GM21390 (cell line): ENCODE data around the gene ZNF519.
A peak's percentile ranks its signal among the peaks of the same experiment; 100 is the strongest.
"Not testable (repeated sequence)": the region's sequence is repeated elsewhere in the genome, so short reads cannot be mapped to it uniquely, and the experiment has no call there.

ENCODE experiments used
- ATAC-seq: cut with Tn5 transposase; IDR thresholded peaks from one replicate; pipeline ENCODE4 v1.9.1; 2021; ENCODE audit not compliant: unreplicated experiment

ZNF519 gene

DNA sequence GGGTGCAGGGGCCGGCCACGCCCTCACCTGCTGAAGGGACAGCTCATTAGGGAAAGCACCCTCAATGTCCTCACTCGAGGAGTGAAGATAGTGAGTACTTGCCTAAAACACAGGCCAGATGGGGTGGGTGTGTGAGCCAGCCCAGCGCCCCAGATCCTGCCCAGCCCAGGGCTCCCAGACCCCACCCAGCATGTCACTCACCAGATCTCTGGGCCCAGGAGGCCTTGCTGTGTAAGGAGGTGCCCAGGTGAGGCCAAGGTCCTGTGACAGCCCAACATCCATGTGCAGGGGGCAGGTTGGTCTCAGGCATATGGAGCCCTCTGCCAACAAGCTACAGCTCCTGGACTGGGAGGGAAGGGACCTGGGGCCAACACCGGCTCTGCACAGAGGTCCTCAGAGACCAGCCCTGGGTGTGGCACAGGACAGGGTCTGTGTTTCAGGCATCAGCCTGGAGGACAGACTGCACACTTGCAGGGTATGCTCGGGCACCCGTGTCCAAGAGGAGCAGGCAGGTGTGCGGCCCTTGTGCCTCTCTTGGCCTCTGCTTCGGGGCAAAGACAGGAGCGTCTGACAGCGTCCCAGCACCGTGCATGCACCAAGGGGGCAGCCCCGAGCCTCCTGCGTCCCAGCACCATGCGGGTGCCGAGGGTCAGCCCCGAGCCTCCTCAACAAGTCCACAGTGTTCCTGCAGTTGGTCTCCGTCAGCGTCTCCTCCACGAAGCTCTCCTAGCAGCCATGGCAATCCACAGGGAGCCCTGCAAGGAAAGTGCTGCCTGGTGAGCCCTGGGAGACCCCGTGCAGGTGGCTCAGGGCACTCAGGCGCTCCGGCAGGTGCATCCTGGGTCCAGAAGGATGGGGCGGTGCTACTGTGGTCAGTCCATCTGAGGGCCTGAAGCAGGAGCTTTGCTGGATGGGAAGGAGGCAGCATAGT is 16.0 kb upstream of the ZNF519 start:
- not testable (repeated sequence) for ATAC-seq

DNA sequence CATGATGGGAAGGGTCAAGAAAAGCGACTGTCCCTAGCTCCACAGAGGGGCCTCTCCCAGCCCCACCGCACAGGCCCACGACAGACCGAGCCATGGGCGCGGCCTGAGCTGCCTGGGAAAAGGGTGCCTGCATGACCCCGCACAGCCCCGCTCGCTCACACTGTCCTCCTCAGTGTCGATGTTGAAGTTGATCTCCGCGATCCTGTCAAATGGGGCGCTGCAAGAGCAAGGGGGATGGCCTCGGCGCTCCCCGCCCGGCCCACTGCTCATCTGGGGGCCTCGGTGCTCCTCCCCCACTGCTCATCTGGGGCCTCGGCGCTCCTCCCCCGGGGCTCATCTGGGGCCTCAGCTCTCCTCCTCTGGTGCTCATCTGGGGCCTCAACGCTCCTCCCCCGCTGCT is 14.5 kb upstream of the ZNF519 start:
- not testable (repeated sequence) for ATAC-seq

DNA sequence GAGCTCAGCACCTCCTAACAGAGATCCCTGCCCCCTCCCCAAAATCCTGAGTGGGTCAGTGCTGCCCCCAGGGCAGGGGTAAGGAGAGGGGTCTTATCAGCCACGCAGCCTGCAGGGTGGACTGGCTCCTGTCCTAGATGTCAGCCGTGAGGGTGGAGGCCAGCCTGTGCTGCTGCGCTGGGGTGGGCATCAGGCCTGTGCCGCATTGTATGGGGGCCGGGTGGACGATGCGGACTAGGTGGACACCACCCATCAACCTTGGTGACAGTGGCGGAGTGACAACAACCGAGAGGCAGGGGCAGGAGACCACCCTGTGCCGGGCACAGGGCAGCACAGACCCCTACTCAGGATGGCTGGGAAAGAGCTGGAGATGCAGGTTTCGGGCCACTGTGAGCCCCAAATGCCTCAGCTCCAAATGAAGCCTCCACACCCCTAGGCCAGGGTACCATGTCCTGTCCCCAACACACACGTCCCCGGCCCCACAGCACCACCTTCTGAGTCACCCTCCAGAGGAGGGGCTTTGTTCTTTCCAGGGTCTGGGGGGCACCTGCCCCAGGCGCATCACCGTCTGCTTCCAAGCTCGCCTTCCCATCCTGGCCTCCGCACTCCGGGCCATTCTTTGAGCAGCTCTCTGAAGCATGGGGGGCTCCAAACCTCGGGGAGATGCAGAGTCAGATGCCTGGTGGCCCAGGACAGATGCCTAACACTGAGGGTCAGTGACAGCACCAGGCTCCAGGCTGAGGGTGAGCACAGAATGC is 13.5 kb upstream of the ZNF519 start:
- ATAC-seq: not testable (repeated sequence)

DNA sequence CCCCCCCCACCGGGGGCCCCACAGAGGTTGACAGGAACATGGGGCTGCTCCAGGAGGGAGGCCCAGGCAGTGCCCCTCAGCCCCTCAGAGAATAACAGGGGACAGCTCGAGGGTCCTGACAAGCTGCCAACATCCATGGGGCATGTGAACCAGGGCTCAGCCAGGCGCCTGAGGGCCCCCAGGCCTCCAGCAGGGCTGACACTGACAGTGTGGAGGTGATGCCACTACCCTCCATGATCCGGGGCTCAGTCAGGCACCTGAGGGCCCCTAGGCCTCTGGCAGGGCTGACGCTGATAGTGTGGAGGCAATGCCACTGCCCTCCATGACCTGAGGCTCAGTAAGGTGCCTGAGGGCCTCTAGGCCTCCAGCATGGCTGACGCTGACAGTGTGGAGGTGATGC is 12.8 kb upstream of the ZNF519 start:
- ATAC-seq: not testable (repeated sequence)

DNA sequence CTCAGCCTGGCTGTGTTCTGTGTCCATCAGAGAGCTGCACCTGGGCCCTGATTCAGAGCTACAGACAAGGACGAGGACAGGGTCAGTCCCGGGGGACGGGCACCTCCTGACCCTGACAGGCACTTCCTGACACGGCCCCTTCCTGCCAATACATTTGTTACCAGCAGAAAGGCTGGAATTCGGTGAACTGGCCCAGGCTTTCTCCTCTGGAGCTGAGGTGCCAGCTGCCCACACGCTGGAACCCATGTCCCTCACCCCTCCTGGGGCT is 12.3 kb upstream of the ZNF519 start:
- ATAC-seq: no peak

DNA sequence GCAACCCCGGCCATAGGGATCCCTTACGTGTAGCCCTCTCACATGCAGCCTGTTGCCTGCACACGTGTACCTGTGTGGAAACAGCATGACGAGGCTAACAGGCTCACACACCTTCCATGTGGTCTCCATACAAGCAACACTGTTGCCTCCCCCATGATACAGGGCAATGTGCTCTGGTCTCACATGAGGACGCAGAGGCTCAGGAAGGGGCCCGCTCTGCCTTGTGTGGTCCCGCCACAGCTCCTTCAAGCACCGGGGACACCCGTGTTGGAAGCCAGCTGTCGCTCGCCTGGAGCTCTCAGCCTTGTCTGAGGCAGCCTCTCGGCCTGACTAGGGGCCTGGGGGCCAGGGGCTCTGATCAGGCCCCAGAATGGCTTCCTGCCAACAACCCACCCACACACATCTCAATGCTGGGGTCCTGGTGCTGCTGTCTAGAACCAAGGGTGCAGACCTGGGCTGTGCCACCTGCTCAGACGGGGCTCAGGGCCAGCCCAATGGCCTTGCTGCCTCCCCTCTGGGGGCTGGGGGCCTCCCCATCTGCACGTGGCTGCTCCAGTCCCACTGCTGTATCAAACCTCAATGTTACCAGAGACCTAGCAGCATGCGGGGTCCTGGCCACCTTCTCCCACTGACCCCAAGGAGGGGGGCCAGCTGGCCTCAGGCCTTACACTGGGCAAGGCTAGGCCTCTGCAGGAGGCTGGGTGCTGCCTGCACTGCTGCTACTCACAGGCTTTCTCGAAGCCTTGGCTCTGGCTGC is 11.8 kb upstream of the ZNF519 start:
- not testable (repeated sequence) for ATAC-seq

DNA sequence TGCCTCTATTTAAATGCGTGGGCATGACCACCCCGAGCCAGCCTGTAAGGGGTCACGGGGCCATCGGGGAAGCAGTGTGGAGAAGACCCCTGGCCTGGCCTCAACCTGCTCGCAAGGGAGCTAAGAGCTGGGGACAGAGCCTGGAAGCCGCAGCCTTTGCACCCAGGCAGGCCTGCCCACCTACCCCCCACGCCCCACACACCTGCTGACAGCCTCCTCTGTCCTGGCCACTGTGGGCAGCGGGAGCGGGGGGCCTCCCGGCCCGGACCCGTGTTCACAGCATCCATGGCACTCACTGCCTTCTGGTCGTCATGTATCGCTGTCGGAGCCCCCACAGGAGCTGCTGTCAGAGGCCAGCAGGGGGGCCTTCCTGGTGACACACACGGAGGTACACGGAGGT is 11.2 kb upstream of the ZNF519 start:
- ATAC-seq: not testable (repeated sequence)

DNA sequence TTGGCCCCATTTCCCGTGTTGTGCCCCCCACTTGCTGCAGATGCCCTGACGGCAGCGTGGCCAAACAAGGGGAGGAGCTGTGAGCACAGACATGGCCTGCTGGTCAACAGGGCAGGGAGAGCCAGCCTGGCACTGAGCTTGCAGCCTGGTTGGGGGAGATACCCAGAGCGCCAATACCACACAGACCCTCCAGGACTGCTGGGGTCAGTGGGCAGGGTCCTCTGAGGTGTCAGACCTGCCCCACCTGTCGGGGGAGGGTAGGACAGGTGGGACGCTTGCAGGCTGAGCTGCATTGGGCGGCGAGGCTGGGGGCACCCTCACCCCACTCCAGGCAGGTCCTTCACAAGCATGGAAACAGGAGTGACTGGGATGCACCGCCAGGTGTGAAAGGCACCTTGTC is 9.9 kb upstream of the ZNF519 start:
- ATAC-seq: not testable (repeated sequence)

DNA sequence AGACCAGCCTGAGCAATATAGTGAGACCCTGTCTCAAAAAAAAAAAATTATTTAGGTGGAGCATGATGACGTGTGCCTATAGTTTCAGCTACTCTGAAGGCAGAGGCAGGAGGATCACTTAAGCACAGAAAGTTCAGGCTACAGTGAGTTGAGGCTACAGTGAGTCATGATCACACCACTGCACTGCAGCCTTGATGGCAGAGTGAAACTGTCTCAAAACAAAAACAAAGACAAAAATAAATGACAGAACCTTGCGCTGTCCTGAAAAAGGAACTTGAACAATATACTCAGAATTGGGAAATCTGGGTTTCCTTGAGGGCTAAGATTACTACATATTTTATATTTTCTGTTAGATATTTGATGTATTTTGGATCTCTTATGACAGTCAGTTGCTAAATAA is 7.3 kb upstream of the ZNF519 start:
- ATAC-seq: not testable (repeated sequence)

DNA sequence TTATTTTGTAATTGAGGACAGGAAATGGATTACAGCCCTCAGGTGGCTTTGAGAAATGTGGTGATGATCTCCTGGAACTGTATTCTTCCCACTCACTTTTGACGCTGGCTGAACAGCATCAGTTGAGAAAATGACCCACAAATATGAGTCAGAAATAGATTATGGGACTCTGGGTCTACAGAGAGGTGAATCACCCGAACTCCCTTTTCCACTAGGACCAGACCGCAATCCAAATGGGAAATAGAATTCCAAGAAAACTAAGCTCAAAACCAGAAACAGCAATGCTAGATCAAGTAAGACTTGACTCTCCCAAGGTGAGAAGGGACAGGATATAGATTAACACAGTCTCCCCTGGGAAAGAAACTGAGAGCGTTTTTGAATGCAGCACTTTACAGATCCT is 5.7 kb upstream of the ZNF519 start:
- ATAC-seq: not testable (repeated sequence)

DNA sequence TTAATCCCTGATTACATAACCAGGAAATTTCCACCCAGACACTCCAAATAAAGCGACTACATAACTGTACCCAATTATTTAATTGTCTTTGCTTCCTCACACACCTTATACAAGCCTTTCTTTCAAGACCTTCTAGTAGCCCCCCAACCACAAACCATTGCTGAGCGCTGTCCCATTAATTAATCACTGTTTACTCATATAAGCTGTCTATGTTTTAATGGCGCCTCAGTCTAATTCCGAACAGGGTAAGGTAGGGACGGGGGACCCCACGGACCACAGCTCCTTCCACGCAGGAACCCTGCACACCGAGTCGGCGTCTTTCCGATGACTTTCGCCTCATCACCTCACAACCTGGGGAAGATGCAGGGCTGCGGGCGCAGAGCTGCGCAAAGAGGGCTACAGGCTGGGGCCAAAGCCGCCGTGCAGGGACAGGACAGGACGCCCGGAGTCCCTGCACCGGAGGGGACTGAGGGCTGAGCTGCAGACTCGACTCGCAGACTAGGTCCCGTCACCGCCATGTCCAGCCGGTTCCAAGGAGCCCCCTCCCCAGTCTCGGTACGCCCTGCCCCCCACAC is 452 bp downstream of the ZNF519 start:
- ATAC-seq: peak; percentile 20

DNA sequence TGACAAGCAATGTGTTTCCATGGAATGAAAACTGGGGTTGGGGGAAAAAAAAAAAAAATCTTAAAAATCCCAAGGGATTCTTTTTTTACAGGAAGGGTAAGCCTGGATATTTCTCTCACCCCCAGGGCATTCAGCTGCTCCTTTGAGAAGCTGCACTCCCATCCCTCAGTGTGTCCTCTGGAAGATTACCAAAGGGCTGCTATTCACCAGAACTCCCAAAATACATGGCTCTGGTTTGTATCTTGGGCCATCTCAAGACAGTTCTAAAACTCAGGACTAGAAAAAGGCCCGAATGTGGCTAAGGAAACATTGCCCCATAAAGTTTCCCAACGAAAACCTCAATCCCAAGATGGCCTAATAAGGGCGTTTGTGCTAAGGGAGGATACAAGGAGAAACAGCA is 1.4 kb downstream of the ZNF519 start:
- not testable (repeated sequence) for ATAC-seq

DNA sequence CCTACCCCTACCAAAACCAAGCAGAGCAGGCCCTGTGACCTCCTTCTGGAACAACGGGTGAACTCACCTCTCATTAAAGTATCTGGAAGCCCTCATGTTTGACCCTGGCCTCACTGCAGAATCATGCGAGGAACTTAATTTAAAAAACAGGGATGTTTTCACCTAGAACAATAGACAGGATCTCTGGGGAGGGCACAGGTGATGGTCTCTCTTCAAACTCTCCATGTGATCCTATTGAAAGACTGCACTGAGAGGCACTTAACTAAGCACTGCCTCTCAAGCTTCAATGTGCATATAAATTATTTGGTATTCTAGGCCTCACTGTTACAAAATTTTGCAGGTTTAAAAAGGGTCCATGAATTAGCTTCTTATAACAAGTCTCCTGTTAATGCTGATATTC is 7.5 kb downstream of the ZNF519 start:
- ATAC-seq: no peak

DNA sequence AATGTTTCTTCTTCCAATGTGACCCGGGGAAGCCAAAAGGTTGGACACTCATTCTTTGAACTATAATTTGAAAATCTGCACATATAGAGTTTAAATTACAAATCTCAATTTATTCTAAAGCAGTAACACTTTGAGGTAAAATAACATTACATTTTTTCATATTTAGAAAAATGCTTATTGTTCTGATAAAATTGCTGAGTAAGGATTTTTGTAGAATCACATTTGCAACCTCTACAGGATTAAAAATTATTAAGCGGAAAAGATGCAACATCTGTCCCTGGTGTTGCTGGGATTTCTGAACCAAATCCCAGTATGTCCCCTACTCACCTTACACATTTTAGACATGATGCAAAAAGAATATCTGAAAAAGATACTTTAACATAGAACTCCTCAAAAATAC is 10.1 kb downstream of the ZNF519 start:
- no peak for ATAC-seq

DNA sequence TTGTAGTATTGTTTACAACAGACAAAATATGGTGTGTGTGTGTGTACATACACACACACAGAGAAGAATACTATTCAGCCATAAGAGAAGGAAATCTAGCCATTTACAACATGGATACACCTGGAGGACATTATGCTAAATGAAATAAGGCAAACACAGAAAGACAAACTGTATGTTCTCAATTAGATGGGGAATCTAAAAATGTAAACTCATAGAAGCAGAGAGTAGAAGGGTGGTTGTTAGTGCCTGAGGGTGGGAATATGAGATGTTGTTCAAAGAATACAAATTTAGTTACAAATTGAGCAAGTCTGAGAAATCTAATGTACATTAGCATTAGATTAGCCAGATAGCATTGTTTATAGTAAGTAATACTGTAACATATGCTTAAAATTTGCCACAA is 11.3 kb downstream of the ZNF519 start:
- ATAC-seq: no peak

DNA sequence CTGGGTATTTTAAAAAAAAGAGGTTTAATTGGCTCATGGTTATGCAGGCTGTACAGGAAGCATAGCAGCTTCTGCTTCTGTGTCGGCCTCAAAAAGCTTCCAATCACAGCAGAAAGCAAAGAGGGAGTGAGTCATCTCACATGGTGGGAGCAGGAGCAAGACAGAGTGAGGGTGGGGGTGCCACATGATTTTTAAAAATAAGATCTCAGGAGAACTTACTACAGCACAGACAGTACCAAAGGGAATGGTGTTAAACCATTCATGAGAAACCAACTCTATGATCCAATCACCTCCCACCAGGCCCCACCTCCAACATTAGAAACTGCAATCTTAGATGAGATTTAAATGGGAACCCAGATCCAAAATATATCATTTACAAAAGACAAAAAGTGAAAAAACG is 14.6 kb downstream of the ZNF519 start:
- ATAC-seq: no peak

DNA sequence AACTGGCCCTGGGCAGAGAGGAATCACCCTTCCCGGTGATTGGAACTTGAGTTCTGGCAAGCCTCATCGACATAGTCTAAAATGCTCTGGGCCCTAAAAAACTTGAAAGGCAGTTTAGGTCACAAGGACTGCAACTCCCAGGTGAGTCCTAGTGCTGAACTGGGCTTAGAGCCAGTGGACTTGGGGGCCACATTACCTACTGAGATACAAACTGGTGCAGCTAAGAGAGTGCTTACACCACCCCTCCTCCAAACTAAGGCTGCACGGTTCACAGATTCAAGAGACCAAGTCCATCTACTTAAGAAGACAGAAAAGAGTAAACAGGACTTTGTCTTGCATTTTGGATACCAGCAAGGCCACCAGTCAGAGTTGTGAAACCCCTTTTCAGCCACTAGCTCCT is 25.3 kb downstream of the ZNF519 start:
- ATAC-seq: no peak

DNA sequence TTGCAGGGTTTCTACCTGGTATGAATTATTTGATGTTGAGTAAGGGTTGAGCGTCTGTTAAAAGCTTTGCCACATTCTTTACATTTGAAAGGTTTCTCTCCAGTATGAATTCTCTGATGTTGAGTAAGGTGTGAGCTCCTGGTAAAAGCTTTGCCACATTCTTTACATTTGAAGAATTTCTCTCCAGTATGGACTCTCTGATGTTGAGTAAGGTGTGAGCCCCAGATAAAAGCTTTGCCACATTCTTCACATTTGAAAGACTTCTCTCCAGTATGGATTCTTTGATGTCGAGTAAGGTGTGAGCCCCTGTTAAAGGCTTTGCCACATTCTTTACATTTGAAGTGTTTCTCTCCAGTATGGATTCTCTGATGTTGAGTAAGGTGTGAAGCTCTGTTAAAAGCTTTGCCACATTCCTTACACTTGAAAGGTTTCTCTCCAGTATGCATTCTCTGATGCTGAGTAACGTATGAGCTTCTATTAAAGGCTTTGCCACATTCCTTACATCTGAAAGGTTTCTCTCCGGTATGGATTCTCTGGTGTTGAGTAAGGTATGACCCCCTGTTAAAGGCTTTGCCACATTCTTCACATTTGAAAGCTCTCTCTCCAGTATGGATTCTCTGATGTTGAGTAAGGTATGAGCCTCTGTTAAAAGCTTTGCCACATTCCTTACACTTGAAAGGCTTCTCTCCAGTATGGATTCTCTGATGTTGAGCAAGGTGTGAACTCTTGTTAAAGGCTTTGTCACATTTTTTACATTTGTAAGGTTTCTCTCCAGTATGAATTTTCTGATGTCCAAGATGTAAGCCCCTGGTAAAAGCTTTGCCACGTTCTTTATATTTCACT is 27.1 kb downstream of the ZNF519 start:
- no peak for ATAC-seq

DNA sequence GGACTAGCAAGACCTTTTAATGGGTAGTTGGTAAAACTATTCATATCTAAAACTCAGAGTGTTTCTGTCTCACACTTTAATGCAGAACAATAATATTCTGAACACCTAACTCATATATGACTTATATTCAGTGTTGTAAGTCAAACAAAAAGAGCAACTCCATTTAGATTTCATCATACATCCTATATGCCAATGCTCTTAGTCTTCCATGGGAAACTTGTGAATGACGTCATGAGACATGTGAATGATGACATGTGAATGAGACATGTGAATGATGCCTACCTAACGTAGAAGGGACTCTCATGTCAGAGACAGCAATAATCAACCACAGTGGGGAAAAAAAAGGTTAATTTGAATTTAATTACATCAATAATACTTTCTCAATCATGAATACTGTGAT is 28.0 kb downstream of the ZNF519 start:
- ATAC-seq: no peak

DNA sequence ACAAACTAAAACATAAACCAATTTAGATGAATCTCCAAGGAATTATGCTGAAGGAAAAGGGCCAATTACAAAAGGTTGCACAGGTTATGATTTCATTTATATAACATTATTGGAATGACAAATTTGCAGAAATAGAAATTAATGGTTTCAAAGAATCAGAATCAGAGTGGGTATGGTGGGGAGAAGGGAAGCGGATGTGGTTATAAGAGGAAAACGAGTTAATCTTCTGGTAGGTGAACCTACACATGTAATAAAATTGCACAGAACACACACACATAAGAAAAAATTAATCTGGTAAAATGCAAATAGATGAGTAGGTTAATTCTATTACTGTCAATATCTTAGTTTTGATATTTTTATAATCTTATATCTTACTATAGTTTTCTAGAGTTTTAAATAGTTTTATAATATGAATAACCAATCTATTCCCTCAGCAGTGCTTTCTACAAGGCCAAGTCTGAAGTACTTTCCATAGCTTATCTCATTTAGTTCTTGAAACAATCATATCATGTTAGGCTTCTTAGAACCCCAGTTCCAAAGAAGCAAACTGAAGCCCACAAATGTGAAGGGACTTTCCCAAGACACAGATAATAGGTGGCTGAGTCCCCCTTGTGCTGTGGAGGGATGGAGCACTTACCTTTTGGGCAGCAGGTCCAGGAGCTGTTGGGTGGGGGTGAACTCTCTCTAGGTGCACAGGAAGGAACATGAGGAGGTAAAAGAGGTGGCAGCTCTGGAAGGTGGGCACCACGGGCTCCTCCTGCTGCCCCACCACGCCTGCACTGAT is 31.5 kb downstream of the ZNF519 start:
- no peak for ATAC-seq
